Parathyroid adenoma (tissue), 2 donors: ENCODE measurements around the gene HYPK.
"Not testable (repeated sequence)": the region's sequence is repeated elsewhere in the genome, so short reads cannot be mapped to it uniquely, and the experiment has no call there.

Experiments used
- H2AFZ ChIP-seq: fragments of 300-600 bp; sonication (generic); one replicate; pipeline ENCODE4 v1.7.0; 2017; ENCODE audit warnings: antibody characterized with exemption, mild to moderate bottlenecking
- H3K27ac ChIP-seq: fragments of 300-600 bp; sonication (generic); one replicate; pipeline ENCODE4 v1.7.0; 2017
- H3K27me3 ChIP-seq: fragments of 300-600 bp; sonication (generic); one replicate; pipeline ENCODE4 v1.7.0; 2017; ENCODE audit warnings: low read length; ENCODE audit not compliant: control insufficient read depth, insufficient read depth
- H3K36me3 ChIP-seq: fragments of 300-600 bp; sonication (generic); one replicate; pipeline ENCODE4 v1.7.0; 2017; ENCODE audit warnings: low read length; ENCODE audit not compliant: control insufficient read depth, insufficient read depth
- H3K4me1 ChIP-seq: fragments of 300-600 bp; sonication (generic); one replicate; pipeline ENCODE4 v1.7.0; 2017; ENCODE audit warnings: control low read depth
- H3K4me2 ChIP-seq: fragments of 300-600 bp; sonication (generic); one replicate; pipeline ENCODE4 v1.7.0; 2017; ENCODE audit warnings: low read length
- H3K4me3 ChIP-seq: fragments of 300-600 bp; sonication (generic); one replicate; pipeline ENCODE4 v1.7.0; 2017; ENCODE audit warnings: low read depth, low read length
- H3K79me2 ChIP-seq: fragments of 300-600 bp; sonication (generic); one replicate; pipeline ENCODE4 v1.7.0; 2017; ENCODE audit warnings: control low read depth
- H3K9ac ChIP-seq: fragments of 300-600 bp; sonication (generic); one replicate; pipeline ENCODE4 v1.7.0; 2017; ENCODE audit warnings: mild to moderate bottlenecking
- H3K9me3 ChIP-seq: fragments of 300-600 bp; sonication (generic); one replicate; pipeline ENCODE4 v1.7.0; 2017; ENCODE audit warnings: low read length; ENCODE audit not compliant: control insufficient read depth
- CTCF ChIP-seq: fragments of 300-600 bp; sonication (generic); IDR thresholded peaks from one replicate; pipeline ENCODE4 v1.7.0; 2017; ENCODE audit warnings: antibody characterized with exemption, mild to moderate bottlenecking
- donor health status: primary hyperparathyroidism.

The HYPK gene

GRCh38 chr15:43799209-43799944, 1.0 kb upstream of the HYPK start:
- Histone ChIP-seq H3K9me3 (no peaks in the 10 kb centered on the region), H3K4me3 (no peak overlapping the region), H3K9ac (no peak overlapping the region), H3K27me3 (no peaks in the 10 kb centered on the region), H3K27ac (peak overlapping the region; percentile 85), H3K36me3 (no peaks in the 10 kb centered on the region), H3K79me2 (peaks cover 5% of the 10 kb centered on the region), H2AFZ (no peak overlapping the region), H3K4me1 (peaks cover 3% of the 10 kb centered on the region), H3K4me2 (no peak overlapping the region)
- no peak for TF ChIP-seq CTCF

- H3K27me3 ChIP-seq, result no peaks in the 10 kb centered on the region
- H3K79me2 ChIP-seq, result peaks cover 3% of the 10 kb centered on the region
- H3K4me3 ChIP-seq, result peak within 1 kb of the TSS; percentile 94
- peak within 1 kb of the TSS; percentile 90 for H3K4me2 ChIP-seq
- no peak within 1 kb of the TSS for H3K9ac ChIP-seq
- no peaks in the 10 kb centered on the region for H3K36me3 ChIP-seq
- H3K4me1 ChIP-seq, result peaks cover 3% of the 10 kb centered on the region
- H3K27ac ChIP-seq, result peak within 1 kb of the TSS; percentile 85
- H3K9me3 ChIP-seq, result no peaks in the 10 kb centered on the region
- TF ChIP-seq CTCF, result no peak
- peak within 1 kb of the TSS; percentile 69 for H2AFZ ChIP-seq
Measured at GRCh38 chr15:43799945-43800285, 484 bp upstream of the HYPK start, which contains the start of gene SERINC4. Gene SERINC4 (minus strand): TSS chr15:43800220. CDS start chr15:43799986, 234 bp downstream.

GRCh38 chr15:43802676-43803075, 2.3 kb downstream of the HYPK start:
- H3K27ac ChIP-seq, H3K36me3 ChIP-seq, H3K9ac ChIP-seq, H3K4me3 ChIP-seq, H3K79me2 ChIP-seq, H3K4me2 ChIP-seq, H3K9me3 ChIP-seq, H3K4me1 ChIP-seq, H2AFZ ChIP-seq, H3K27me3 ChIP-seq: not testable (repeated sequence)

GRCh38 chr15:43808435-43808950, 8.1 kb downstream of the HYPK start:
- no peak overlapping the region for H2AFZ ChIP-seq
- no peak for TF ChIP-seq CTCF
- H3K27ac ChIP-seq, result no peak overlapping the region
- no peak overlapping the region for H3K4me3 ChIP-seq
- H3K27me3 ChIP-seq, result no peaks in the 10 kb centered on the region
- H3K36me3 ChIP-seq, result no peaks in the 10 kb centered on the region
- no peaks in the 10 kb centered on the region for H3K4me1 ChIP-seq
- no peak overlapping the region for H3K4me2 ChIP-seq
- H3K9ac ChIP-seq, result no peak overlapping the region
- no peaks in the 10 kb centered on the region for H3K79me2 ChIP-seq
- H3K9me3 ChIP-seq, result no peaks in the 10 kb centered on the region

- H2AFZ ChIP-seq, result no peak overlapping the region
- no peak overlapping the region for H3K9ac ChIP-seq
- H3K9me3 ChIP-seq, result no peaks in the 10 kb centered on the region
- H3K27ac ChIP-seq, result no peak overlapping the region
- H3K4me2 ChIP-seq, result no peak overlapping the region
- no peaks in the 10 kb centered on the region for H3K79me2 ChIP-seq
- no peaks in the 10 kb centered on the region for H3K36me3 ChIP-seq
- TF ChIP-seq CTCF, result no peak
- H3K4me1 ChIP-seq, result no peaks in the 10 kb centered on the region
- no peak overlapping the region for H3K4me3 ChIP-seq
- no peaks in the 10 kb centered on the region for H3K27me3 ChIP-seq
Measured at GRCh38 chr15:43808960-43809678, 8.7 kb downstream of the HYPK start.

- H3K36me3 ChIP-seq, H3K9me3 ChIP-seq, H3K9ac ChIP-seq, H3K27ac ChIP-seq, H2AFZ ChIP-seq, H3K79me2 ChIP-seq, H3K4me2 ChIP-seq, H3K27me3 ChIP-seq, H3K4me3 ChIP-seq, H3K4me1 ChIP-seq: not testable (repeated sequence)
Measured at GRCh38 chr15:43815064-43815463, 14.7 kb downstream of the HYPK start.
